HG02798 (cell line): Measurements from ENCODE around the gene LINC01488.

ENCODE experiments used
- ATAC-seq: cut with Tn5 transposase; IDR thresholded peaks from one replicate; pipeline ENCODE4 v1.9.1; 2021; ENCODE audit warnings: mild to moderate bottlenecking; ENCODE audit not compliant: unreplicated experiment, poor library complexity

The LINC01488 gene

DNA sequence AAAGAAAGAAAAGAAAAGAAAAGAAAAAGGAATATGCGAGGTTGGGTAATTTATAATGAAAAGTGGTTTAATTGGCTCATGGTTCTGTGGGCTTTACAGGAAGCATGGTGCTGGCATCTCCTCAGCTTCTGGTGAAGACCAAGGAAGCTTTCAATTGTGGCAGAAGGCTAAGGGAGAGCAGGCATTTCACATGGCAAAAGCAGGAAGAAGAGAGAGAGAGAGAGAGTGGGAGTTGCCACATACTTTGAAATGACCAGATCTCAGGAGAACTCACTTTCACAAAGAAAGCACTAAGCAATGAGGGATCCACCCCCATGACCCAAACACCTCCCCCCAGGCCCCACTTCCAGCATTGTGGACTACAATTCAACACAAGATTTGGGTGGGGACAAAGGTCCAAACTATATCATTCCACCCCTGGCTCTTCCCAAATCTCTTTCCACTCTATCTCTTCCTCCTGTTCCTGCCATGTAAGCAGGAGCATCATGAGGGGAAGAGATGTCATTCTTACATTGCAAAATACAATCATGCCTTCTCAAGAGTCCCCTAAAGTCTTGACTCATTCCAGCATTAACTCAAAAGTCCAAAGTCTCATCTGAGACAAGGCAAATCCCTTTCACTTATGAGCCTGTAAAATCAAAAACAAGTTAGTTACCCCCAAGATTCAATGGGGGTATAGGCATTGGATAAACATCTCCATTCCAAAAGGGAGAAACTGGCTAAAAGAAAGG, 38.9 kb downstream of the LINC01488 start:
- ATAC-seq: no peak

GRCh38 chr11:69521457-69521856, 40.0 kb downstream of the LINC01488 start:
- no peak for ATAC-seq

GRCh38 chr11:69523453-69523852, 42.0 kb downstream of the LINC01488 start:
- no peak for ATAC-seq

DNA sequence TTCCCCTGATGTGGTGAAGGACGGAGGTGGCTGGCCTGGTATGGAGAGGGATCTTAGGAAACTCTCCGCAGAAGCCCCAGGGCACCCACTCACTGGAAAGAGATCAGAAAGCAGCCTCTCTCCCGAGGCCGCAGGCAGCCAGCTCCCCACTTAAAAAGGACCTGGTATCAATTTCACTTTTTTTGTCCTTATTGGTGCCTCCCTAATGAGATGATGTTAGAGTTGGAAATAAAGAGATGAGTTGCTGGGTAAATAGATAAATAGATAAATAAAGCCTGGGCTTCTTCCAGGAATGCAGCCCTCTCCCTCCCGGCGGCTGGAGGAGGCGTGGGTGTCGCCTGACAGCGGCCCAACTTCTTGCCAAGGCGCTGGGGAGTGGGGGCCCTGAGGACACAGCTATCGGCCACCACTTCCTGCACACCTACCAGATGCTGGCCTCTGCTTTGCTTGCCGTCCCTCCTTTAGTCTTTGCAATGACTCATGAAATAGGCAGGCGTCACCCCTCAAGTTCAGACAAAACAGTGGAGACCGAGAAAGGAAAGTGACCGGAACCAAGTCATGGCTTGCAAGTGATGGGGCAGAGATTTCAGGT, 42.9 kb downstream of the LINC01488 start:
- ATAC-seq: no peak

- ATAC-seq: no peak
Observed at GRCh38 chr11:69524991-69525411, 43.5 kb downstream of the LINC01488 start.

- ATAC-seq: no peak
Observed at GRCh38 chr11:69525516-69526452, 44.3 kb downstream of the LINC01488 start.

GRCh38 chr11:69526453-69526810, 45.0 kb downstream of the LINC01488 start:
- ATAC-seq: no peak

- ATAC-seq: no peak
Observed at GRCh38 chr11:69529001-69529400, 47.5 kb downstream of the LINC01488 start.

DNA sequence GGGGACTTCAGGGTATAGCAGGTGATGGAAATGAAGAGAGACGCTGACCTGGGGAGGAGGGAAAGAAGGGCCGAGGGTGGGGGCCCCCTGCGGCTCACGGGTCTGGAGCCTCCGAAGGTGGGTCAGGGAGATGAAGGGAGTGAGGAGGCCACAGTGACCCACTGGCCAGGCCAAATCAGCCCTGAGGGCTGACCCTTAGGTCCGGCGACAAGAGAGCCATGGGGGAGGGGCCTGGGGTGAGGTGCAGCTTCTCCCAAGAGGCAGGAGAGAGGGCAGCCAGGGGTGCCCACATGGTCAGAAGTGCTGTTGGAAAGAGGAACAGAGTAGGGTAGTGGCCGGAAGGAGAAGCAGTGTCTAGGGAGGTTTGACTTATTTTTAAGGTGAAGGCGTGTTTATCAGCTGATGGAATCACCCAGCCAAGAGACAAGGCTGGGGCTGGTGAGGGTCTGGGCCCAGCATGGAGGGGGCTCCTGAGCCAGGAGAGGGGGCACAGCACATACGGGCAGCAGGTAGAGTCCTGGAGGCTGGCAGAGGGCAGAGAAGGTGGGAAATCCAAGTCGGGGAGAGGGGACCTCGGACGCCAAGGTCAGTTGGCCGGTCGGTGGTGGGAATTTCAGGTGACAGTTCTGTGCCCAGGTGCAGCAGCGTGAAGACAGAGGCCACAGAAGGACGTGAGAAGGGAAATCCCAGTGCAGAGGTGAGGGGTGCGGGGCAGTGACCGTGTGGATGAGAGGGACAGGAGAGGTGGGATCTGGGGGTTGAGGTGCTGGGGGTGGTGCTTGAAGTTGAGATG, 49.0 kb downstream of the LINC01488 start:
- ATAC-seq: no peak

- no peak for ATAC-seq
Observed at GRCh38 chr11:69531071-69531716, 49.7 kb downstream of the LINC01488 start.

- no peak for ATAC-seq
Observed at GRCh38 chr11:69531717-69532088, 50.2 kb downstream of the LINC01488 start.

DNA sequence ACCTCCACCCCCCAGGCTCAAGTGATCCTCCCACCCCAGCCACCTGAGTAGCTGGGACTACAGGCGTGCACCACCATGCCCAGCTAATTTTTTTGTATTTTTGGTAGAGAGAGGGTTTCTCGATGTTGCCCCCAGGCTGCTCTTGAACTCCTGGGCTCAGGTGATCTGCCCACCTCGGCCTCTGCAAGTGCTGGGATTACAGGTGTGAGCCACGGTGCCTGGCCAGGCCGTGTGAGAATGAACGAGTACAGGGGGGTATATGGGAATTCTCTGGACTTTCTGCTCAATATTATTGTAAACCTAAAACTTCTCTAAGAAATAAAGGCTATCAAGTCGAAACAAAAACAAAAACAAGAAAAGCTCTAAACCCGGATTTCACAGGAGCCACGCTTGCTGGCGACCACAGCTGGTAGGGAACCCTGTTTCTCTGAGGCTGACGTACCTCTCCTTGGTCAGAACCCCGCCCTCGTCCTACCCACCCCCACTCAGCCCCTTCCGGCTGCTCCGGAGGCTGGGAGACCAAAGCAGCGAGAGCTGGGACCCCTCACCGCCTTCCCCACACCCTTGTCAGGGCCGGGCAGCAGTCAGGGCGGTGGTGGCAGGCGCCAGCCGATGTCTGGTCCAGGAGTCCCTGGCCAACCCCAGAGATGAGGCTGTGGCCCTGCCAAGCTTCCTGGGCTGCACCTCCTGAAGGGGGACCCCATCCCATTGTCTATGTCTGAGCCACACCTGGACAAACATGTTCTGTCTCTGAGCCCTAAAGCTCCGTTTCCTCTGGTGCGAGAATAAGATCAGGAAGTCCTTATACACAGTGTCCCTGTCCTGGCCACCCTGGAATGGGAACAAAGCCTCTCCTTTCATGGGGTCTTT, 52.1 kb downstream of the LINC01488 start:
- ATAC-seq: no peak

DNA sequence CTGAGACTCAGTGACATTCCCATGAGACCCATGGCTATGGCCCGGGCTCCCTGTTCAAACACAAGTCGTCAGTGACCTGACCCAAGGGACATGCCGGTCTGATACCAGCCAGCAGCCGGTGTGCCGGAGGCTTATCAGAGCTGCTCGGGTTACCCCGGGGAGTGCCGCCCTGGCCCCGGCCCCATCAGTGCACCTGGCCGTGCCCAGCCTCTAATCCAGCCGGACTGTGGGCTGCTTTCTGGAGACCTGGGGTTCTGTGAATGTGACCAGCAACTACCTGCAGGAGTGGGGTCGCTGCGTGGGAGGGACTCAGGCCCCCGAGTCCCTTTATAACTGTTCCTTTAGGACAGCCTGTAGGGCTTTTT, 52.7 kb downstream of the LINC01488 start:
- ATAC-seq: no peak

DNA sequence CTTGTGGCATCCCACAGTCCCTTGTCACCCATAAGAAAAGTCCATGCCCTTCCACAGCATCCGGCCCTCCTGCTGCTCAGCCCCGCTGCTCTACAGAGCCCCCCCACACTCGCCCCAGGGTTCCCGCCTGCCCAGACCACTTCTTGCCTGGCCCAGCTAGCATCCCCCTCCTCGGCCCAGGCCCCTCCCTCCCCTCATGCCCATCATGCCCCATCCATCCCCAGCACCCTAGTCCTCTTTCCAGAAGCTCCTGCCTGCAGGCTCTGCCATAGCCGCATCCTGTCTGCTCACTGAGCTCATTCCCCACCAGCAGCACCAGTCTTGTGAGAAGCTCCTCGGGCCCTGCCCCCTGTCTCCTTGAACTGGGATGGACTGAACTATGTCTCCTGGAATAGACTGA, 54.4 kb downstream of the LINC01488 start:
- ATAC-seq: no peak

DNA sequence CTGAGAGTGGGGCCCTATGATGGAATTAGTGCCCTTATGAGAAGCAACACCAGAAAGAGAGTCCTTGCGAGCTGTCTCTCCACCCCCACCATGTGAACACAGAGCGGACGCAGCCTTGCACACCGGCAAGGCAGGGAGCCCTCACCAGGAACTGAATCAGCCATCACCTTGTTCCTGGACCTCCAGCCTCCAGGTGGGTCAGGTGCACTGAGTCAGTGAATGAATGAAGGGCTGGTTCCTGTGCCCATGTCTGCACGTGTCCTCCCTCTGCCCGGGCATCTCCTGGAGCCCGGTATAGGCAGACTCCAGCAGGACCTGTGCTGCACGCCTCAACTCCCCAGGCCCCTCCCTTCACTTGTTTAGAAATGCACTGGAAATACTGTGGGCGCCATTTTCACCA, 54.9 kb downstream of the LINC01488 start:
- ATAC-seq: no peak

DNA sequence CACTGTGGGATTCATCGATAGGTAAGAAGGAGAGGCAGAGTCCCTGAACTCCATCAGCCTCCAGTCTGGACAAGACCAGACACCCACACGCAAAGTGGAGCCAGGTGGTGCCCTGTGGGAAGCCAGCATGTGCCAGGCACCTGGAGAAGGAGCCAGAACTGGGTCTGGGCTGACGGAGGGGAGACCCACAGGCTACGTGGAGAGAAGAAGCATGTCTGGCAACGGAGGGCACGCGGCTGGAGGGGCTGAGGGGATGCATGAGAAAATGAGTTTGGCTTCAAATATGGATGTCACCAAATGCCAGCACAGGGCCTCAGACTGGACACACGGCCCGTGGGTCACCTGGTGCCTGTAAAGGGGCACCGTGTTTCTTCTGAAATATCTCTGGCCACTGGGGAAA, 55.7 kb downstream of the LINC01488 start:
- ATAC-seq: no peak

- no peak for ATAC-seq
Observed at GRCh38 chr11:69537855-69538640, 56.6 kb downstream of the LINC01488 start.

DNA sequence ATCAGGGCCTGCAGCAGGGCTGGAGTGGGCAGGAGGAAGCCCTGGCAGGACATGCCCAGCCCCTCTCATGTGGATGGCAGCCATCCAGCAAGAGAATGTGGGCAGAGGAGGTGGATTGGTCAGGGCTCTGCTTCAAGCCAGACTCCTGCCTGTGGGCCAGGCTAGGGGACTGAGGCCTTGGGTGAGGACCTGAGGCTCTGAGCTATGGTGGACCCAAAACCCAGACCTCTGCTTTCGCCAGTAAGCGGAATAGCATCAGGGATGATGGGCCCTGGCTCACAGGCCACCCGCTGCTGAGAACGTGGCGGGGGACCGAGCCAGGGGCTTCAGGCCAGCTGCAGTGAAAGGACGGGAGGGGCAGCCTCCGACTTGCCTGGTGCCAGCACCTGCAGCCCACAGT, 57.4 kb downstream of the LINC01488 start:
- no peak for ATAC-seq
